A549 (cell line): ENCODE measurements around the gene CBR1.

Experiments
- CHD4 ChIP-seq: fragments of 200-600 bp; sonication (generic); IDR thresholded peaks from 2 replicates; pipeline ENCODE4 v1.6.1; 2016; ENCODE audit warnings: antibody characterized with exemption, mild to moderate bottlenecking, borderline replicate concordance
- EP300 ChIP-seq, 2 experiments: fragments of >200 bp; sonication (Bioruptor Twin); formaldehyde crosslinking; IDR thresholded peaks; 2 replicates in 1 of 2; 3 replicates in 1 of 2; pipeline ENCODE4 v1.6.1; 2016 to 2017
- ESRRA ChIP-seq: fragments of 150-350 bp; IDR thresholded peaks from 2 replicates; pipeline ENCODE4 v1.6.1; 2014; ENCODE audit warnings: mild to moderate bottlenecking, low read length, borderline replicate concordance
- KDM5A ChIP-seq: fragments of 200-600 bp; sonication (generic); IDR thresholded peaks from 2 replicates; pipeline ENCODE4 v1.6.1; 2016; ENCODE audit warnings: antibody characterized with exemption, mild to moderate bottlenecking
- MYC ChIP-seq: IDR thresholded peaks from 2 replicates; pipeline ENCODE4 v1.6.1; 2012; ENCODE audit warnings: mild to moderate bottlenecking, inconsistent platforms, low read length, improper control_type of control experiment, borderline replicate concordance
- POLR2A ChIP-seq: IDR thresholded peaks from 2 replicates; pipeline ENCODE4 v1.6.1; 2012; ENCODE audit warnings: mild to moderate bottlenecking, low read length
- RAD21 ChIP-seq, 2 experiments: fragments of >200 bp in 1 of 2; sonication (Bioruptor Twin) in 1 of 2; formaldehyde crosslinking in 1 of 2; IDR thresholded peaks in 1 of 2; conservative IDR thresholded peaks in 1 of 2; 2 replicates in 1 of 2; 3 replicates in 1 of 2; pipeline ENCODE4 v1.6.1; 2012 to 2018; ENCODE audit warnings: inconsistent platforms in 1 of 2
- RFX5 ChIP-seq: fragments of 450-650 bp; IDR thresholded peaks from 2 replicates; pipeline ENCODE4 v1.7.1; 2014; ENCODE audit warnings: antibody characterized with exemption, mild to moderate bottlenecking, moderate library complexity
- TF ChIP-seq, protein P1 (sequence below): fragments of >200 bp; sonication (Bioruptor Twin); formaldehyde crosslinking; IDR thresholded peaks from 3 replicates; pipeline ENCODE4 v1.5.1; 2016
- TF ChIP-seq, protein P2 (sequence below): fragments of 250-450 bp; sonication (Bioruptor Pico); IDR thresholded peaks from 2 replicates; pipeline ENCODE4 v1.5.0; 2021; ENCODE audit warnings: mild to moderate bottlenecking, moderate library complexity, borderline replicate concordance

DNA sequence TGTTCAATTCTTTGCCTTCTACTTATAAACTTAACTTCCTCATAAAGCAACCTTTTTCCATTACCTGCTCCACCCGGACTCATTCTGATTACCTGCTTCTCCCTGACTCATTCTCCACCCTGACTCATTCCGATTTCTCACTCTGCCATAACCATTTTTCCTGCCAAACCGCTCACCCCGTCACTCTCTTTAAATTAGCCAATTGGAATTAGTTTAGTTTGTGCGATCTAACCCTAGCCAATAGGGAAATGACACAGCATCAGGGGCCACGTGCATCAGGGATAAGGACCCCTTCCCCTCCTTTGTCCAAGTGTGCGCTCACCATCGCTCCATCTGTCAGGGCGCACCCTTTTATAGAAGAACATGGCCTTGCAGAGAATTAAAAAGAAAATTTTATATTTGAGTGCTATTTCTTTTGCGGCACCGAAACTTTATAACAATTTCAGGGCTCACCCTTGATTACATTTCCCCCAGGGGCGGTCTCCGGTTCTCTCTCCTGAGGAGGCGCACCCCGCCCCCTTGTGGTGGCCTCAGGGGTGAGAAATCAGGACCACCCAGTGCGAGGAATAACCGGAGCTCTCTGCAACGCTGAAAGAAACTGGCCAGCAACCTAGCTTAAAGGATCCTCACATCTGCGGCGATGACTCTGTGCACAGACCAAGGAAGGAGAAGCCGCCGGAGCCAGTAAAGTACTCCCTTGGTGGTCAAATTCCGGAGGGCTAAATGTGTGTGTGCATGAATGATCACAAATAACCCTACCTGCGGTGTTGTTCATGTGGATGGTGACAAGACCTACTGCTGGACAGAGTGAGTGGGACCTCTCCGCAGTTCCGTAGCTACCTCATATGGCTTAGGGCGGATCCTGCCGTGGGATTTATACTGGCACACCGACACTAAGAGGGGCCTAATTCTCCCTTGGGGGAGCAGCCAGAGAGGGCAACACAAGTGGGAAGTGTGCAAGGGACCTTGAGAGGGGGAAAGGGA is 34.8 kb downstream of the CBR1 start:
- no peak for TF ChIP-seq CHD4
- TF ChIP-seq POLR2A = no peak
- TF ChIP-seq, protein P1, sequence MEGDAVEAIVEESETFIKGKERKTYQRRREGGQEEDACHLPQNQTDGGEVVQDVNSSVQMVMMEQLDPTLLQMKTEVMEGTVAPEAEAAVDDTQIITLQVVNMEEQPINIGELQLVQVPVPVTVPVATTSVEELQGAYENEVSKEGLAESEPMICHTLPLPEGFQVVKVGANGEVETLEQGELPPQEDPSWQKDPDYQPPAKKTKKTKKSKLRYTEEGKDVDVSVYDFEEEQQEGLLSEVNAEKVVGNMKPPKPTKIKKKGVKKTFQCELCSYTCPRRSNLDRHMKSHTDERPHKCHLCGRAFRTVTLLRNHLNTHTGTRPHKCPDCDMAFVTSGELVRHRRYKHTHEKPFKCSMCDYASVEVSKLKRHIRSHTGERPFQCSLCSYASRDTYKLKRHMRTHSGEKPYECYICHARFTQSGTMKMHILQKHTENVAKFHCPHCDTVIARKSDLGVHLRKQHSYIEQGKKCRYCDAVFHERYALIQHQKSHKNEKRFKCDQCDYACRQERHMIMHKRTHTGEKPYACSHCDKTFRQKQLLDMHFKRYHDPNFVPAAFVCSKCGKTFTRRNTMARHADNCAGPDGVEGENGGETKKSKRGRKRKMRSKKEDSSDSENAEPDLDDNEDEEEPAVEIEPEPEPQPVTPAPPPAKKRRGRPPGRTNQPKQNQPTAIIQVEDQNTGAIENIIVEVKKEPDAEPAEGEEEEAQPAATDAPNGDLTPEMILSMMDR = no peak
- TF ChIP-seq EP300 (IDR thresholded peaks at IDR 0.05) = no peak
- TF ChIP-seq KDM5A = no peak
- TF ChIP-seq, protein P2, sequence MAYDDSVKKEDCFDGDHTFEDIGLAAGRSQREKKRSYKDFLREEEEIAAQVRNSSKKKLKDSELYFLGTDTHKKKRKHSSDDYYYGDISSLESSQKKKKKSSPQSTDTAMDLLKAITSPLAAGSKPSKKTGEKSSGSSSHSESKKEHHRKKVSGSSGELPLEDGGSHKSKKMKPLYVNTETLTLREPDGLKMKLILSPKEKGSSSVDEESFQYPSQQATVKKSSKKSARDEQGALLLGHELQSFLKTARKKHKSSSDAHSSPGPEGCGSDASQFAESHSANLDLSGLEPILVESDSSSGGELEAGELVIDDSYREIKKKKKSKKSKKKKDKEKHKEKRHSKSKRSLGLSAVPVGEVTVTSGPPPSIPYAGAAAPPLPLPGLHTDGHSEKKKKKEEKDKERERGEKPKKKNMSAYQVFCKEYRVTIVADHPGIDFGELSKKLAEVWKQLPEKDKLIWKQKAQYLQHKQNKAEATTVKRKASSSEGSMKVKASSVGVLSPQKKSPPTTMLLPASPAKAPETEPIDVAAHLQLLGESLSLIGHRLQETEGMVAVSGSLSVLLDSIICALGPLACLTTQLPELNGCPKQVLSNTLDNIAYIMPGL (CRISPR knock-in tag) = no peak
- no peak for TF ChIP-seq RAD21 (conservative IDR thresholded peaks at IDR 0.05 in 1 of 2, IDR thresholded peaks at IDR 0.05 in 1 of 2)
- TF ChIP-seq MYC = no peak
- TF ChIP-seq RFX5 = no peak
- TF ChIP-seq ESRRA = no peak
